Activated naive CD8-positive, alpha-beta T cell treated with anti-CD3 and anti-CD28 coated beads, Interleukin-2, amount 10 ng/mL, durations not matched to agents 7 days and 5 days (primary cell): Measurements from ENCODE around the gene ZNF101. TPM values are rescaled to one million over a fixed set of nuclear protein-coding genes. Genes with fewer than 3 reads are reported as not detected.
A peak's percentile ranks its signal among the peaks of the same experiment; 100 is the strongest.

Experiments
- ATAC-seq: fragments of 150-1000 bp; cut with Tn5 transposase; one replicate; pipeline ENCODE4 v1.10.0; 2021; ENCODE audit warnings: low read depth, moderate library complexity
- POLR2A ChIA-PET: fragments of 350-600 bp; sonication (Branson Sonifier 250); formaldehyde crosslinking; loops from one replicate; lab custom pipeline; 2021; ENCODE audit warnings: antibody characterized with exemption; lab: Charles Lee
- DNase-seq: peaks from one replicate; pipeline ENCODE4 v3.0.0; 2021
- H3K27ac Mint-ChIP-seq: one replicate; pipeline ENCODE4 v1.8.0; 2022; ENCODE audit warnings: mild to moderate bottlenecking, mixed read lengths
- H3K27me3 Mint-ChIP-seq: one replicate; pipeline ENCODE4 v1.8.0; 2022; ENCODE audit warnings: mild to moderate bottlenecking, moderate library complexity, mixed read lengths
- H3K36me3 Mint-ChIP-seq: one replicate; pipeline ENCODE4 v1.8.0; 2021; ENCODE audit warnings: mild to moderate bottlenecking, mixed read lengths
- H3K4me1 Mint-ChIP-seq: one replicate; pipeline ENCODE4 v1.8.0; 2021; ENCODE audit warnings: mixed read lengths
- H3K4me3 Mint-ChIP-seq: one replicate; pipeline ENCODE4 v1.8.0; 2022; ENCODE audit warnings: mild to moderate bottlenecking, moderate library complexity, mixed read lengths
- H3K9me3 Mint-ChIP-seq: one replicate; pipeline ENCODE4 v1.8.0; 2021; ENCODE audit warnings: mixed read lengths
- total RNA-seq, 2 experiments: library from RNA; stranded (reverse); gene quantifications; one replicate each; pipeline ENCODE4 v1.2.3, GENCODE V29; 2021

Gene ZNF101
- total RNA-seq, 2 experiments from 2014 or later: 123 to 126 TPM

- peaks cover 12% of the 10 kb centered on the region for H3K4me1 Mint-ChIP-seq
- POLR2A ChIA-PET: interaction anchor here (0.6 kb wide), 2 partner anchors 17 to 101 kb away, joined by 3 to 5 read pairs; no protein-coding TSS in a partner anchor
- no peak overlapping the region for H3K27ac Mint-ChIP-seq
- H3K36me3 Mint-ChIP-seq: peaks cover 39% of the 10 kb centered on the region
- ATAC-seq: no peak
- DNase-seq: no peak
- H3K9me3 Mint-ChIP-seq: no peaks in the 10 kb centered on the region
- H3K27me3 Mint-ChIP-seq: no peaks in the 10 kb centered on the region
- H3K4me3 Mint-ChIP-seq: no peak overlapping the region
Measured at GRCh38 chr19:19632661-19633060, 36.0 kb upstream of the ZNF101 start.

GRCh38 chr19:19633711-19634515 lies 34.7 kb upstream of the ZNF101 start:
- no peak for DNase-seq
- Mint-ChIP-seq H3K27ac (no peak overlapping the region), H3K27me3 (no peaks in the 10 kb centered on the region), H3K36me3 (peaks cover 40% of the 10 kb centered on the region), H3K4me3 (no peak overlapping the region), H3K9me3 (no peaks in the 10 kb centered on the region), H3K4me1 (peaks cover 10% of the 10 kb centered on the region)
- no peak for ATAC-seq
- POLR2A ChIA-PET: no interaction called here

- H3K4me3 Mint-ChIP-seq: no peak overlapping the region
Measured at GRCh38 chr19:19634516-19635312, 33.9 kb upstream of the ZNF101 start.

GRCh38 chr19:19635313-19635702 lies 33.3 kb upstream of the ZNF101 start:
- DNase-seq: no peak
- H3K36me3 Mint-ChIP-seq: peaks cover 43% of the 10 kb centered on the region
- ATAC-seq: no peak
- H3K4me3 Mint-ChIP-seq: no peak overlapping the region
- H3K27me3 Mint-ChIP-seq: no peaks in the 10 kb centered on the region
- POLR2A ChIA-PET: interaction anchor here (0.6 kb wide), 2 partner anchors 14 to 104 kb away, joined by 4 to 6 read pairs; no protein-coding TSS in a partner anchor
- peaks cover 13% of the 10 kb centered on the region for H3K4me1 Mint-ChIP-seq
- H3K9me3 Mint-ChIP-seq: no peaks in the 10 kb centered on the region
- H3K27ac Mint-ChIP-seq: peak overlapping the region; percentile 42

More at GRCh38 chr19:19634516-19635312, 33.9 kb upstream of the ZNF101 start:
- no peak for ATAC-seq
- peaks cover 39% of the 10 kb centered on the region for H3K36me3 Mint-ChIP-seq
- DNase-seq: no peak
- H3K27ac Mint-ChIP-seq: peak overlapping the region; percentile 58
- H3K9me3 Mint-ChIP-seq: no peaks in the 10 kb centered on the region
- POLR2A ChIA-PET: interaction anchor here (0.6 kb wide), 2 partner anchors 13 to 103 kb away, joined by 4 to 6 read pairs; no protein-coding TSS in a partner anchor
- no peaks in the 10 kb centered on the region for H3K27me3 Mint-ChIP-seq
- H3K4me1 Mint-ChIP-seq: peaks cover 12% of the 10 kb centered on the region

- peaks cover 43% of the 10 kb centered on the region for H3K36me3 Mint-ChIP-seq
- POLR2A ChIA-PET: no interaction called here
- H3K4me3 Mint-ChIP-seq: no peak overlapping the region
- H3K9me3 Mint-ChIP-seq: no peaks in the 10 kb centered on the region
- DNase-seq (no peak), ATAC-seq (no peak)
- H3K27ac Mint-ChIP-seq: no peak overlapping the region
- peaks cover 13% of the 10 kb centered on the region for H3K4me1 Mint-ChIP-seq
- no peaks in the 10 kb centered on the region for H3K27me3 Mint-ChIP-seq
Measured at GRCh38 chr19:19636573-19637185, 32.0 kb upstream of the ZNF101 start.

GRCh38 chr19:19637186-19637522 lies 31.5 kb upstream of the ZNF101 start:
- no peaks in the 10 kb centered on the region for H3K9me3 Mint-ChIP-seq
- no peak for ATAC-seq
- no peak overlapping the region for H3K4me3 Mint-ChIP-seq
- no peaks in the 10 kb centered on the region for H3K27me3 Mint-ChIP-seq
- POLR2A ChIA-PET: no interaction called here
- H3K36me3 Mint-ChIP-seq: peaks cover 43% of the 10 kb centered on the region
- peaks cover 17% of the 10 kb centered on the region for H3K4me1 Mint-ChIP-seq
- H3K27ac Mint-ChIP-seq: no peak overlapping the region
- DNase-seq: no peak

- H3K27me3 Mint-ChIP-seq: no peaks in the 10 kb centered on the region
- H3K4me3 Mint-ChIP-seq: no peak overlapping the region
- peaks cover 41% of the 10 kb centered on the region for H3K36me3 Mint-ChIP-seq
- peaks cover 20% of the 10 kb centered on the region for H3K4me1 Mint-ChIP-seq
- DNase-seq: no peak
- no peak for ATAC-seq
- no peaks in the 10 kb centered on the region for H3K9me3 Mint-ChIP-seq
- POLR2A ChIA-PET: no interaction called here
- H3K27ac Mint-ChIP-seq: no peak overlapping the region
Measured at GRCh38 chr19:19637523-19638251, 31.0 kb upstream of the ZNF101 start.

GRCh38 chr19:19642506-19643157 lies 26.0 kb upstream of the ZNF101 start:
- Mint-ChIP-seq H3K9me3 (no peaks in the 10 kb centered on the region), H3K27ac (peak overlapping the region; percentile 99), H3K36me3 (peaks cover 13% of the 10 kb centered on the region), H3K4me1 (peaks cover 14% of the 10 kb centered on the region), H3K4me3 (peak overlapping the region; percentile 93), H3K27me3 (no peaks in the 10 kb centered on the region)
- ATAC-seq: peak; percentile 48
- POLR2A ChIA-PET: interaction anchor here (1.0 kb wide), 1 partner anchor 15 kb away, joined by 4 read pairs; no protein-coding TSS in a partner anchor
- peak; percentile 57 for DNase-seq

GRCh38 chr19:19643158-19644053 lies 25.2 kb upstream of the ZNF101 start, which contains the start of gene GMIP:
TSS of gene GMIP (minus strand) at chr19:19643657. CDS start at chr19:19643529, 128 bp downstream.
- ATAC-seq (peak; percentile 84), DNase-seq (peak; percentile 96)
- POLR2A ChIA-PET: interaction anchor here (0.7 to 1.5 kb wide), 12 partner anchors 9 to 112 kb away, joined by 3 to 7 read pairs (median 4); partner anchors contain the start of gene ATP13A1
- Mint-ChIP-seq H3K27ac (peak within 1 kb of the TSS; percentile 99), H3K4me3 (peak within 1 kb of the TSS; percentile 93), H3K9me3 (no peaks in the 10 kb centered on the region), H3K27me3 (no peaks in the 10 kb centered on the region), H3K4me1 (peaks cover 14% of the 10 kb centered on the region), H3K36me3 (peaks cover 11% of the 10 kb centered on the region)

- Mint-ChIP-seq H3K4me3 (peak overlapping the region; percentile 93), H3K27ac (peak overlapping the region; percentile 99), H3K36me3 (peaks cover 10% of the 10 kb centered on the region), H3K9me3 (no peaks in the 10 kb centered on the region), H3K27me3 (no peaks in the 10 kb centered on the region), H3K4me1 (peaks cover 14% of the 10 kb centered on the region)
- no peak for ATAC-seq
- POLR2A ChIA-PET: interaction anchor here (0.7 to 1.5 kb wide), 11 partner anchors 9 to 112 kb away, joined by 3 to 7 read pairs (median 3); partner anchors contain the start of gene ATP13A1
- DNase-seq: no peak
Measured at GRCh38 chr19:19644054-19644388, 24.6 kb upstream of the ZNF101 start.

GRCh38 chr19:19645233-19645870 lies 23.3 kb upstream of the ZNF101 start:
- POLR2A ChIA-PET: interaction anchor here (0.6 to 1.2 kb wide), 3 partner anchors 10 to 21 kb away, joined by 3 to 7 read pairs (median 3); no protein-coding TSS in a partner anchor
- peaks cover 7% of the 10 kb centered on the region for H3K36me3 Mint-ChIP-seq
- H3K27ac Mint-ChIP-seq: peak overlapping the region; percentile 52
- ATAC-seq: no peak
- no peak overlapping the region for H3K4me3 Mint-ChIP-seq
- peaks cover 11% of the 10 kb centered on the region for H3K4me1 Mint-ChIP-seq
- DNase-seq: no peak
- H3K27me3 Mint-ChIP-seq: no peaks in the 10 kb centered on the region
- H3K9me3 Mint-ChIP-seq: no peaks in the 10 kb centered on the region
